Esophagus muscularis mucosa (tissue), 4 donors: ENCODE measurements around the gene TNP1. TPM values are rescaled to one million over a fixed set of nuclear protein-coding genes. Genes with fewer than 3 reads are reported as not detected.

Experiments
- DNase-seq: peaks from one replicate; pipeline ENCODE4 v3.0.0-alpha.2; 2017; ENCODE audit errors: extremely low spot score
- H3K27ac ChIP-seq, 4 donors: fragments of 200-600 bp; sonication (generic); replicated peaks in 1 of 4; 1 replicate in 3 of 4; 2 replicates in 1 of 4; pipeline ENCODE4 v1.5.1; 2016 to 2019; ENCODE audit warnings: mild to moderate bottlenecking in 1 of 4
- H3K27me3 ChIP-seq, 4 donors: fragments of 200-600 bp; sonication (generic); one replicate each; pipeline versions ENCODE4 v1.5.1 to v1.6.0; 2016 to 2019
- H3K36me3 ChIP-seq, 4 donors: fragments of 200-600 bp; sonication (generic); one replicate each; pipeline ENCODE4 v1.5.1; 2016 to 2019
- H3K4me1 ChIP-seq, 4 donors: fragments of 200-600 bp; sonication (generic); one replicate each; pipeline ENCODE4 v1.5.1; 2016 to 2019
- H3K4me3 ChIP-seq, 4 donors: fragments of 200-600 bp; sonication (generic); 1 replicate in 2 of 4; 2 replicates in 2 of 4; pipeline ENCODE4 v1.5.1; 2016 to 2019; ENCODE audit warnings: mild to moderate bottlenecking in 4 of 4, moderate library complexity in 1 of 4
- H3K9me3 ChIP-seq, 4 donors: fragments of 200-600 bp; sonication (generic); 1 replicate in 3 of 4; 2 replicates in 1 of 4; pipeline ENCODE4 v1.5.1; 2016 to 2019
- CTCF ChIP-seq, 3 experiments: fragments of 200-600 bp in 2 of 3; fragments of 450-650 bp in 1 of 3; sonication (generic) in 2 of 3; IDR thresholded peaks; one replicate each; pipeline ENCODE4 v1.5.1; 2017 to 2019; ENCODE audit warnings: antibody characterized with exemption in 3 of 3, mild to moderate bottlenecking in 2 of 3, moderate library complexity in 1 of 3
- EP300 ChIP-seq: sonication (generic); formaldehyde crosslinking; IDR thresholded peaks from one replicate; pipeline ENCODE4 v1.6.1; 2017; ENCODE audit warnings: antibody characterized with exemption
- POLR2A ChIP-seq: fragments of 450-650 bp; IDR thresholded peaks from one replicate; pipeline ENCODE4 v1.6.1; 2017; ENCODE audit warnings: antibody characterized with exemption, moderate library complexity, mild to moderate bottlenecking, low read depth
- POLR2AphosphoS5 ChIP-seq, 2 donors: sonication (generic); formaldehyde crosslinking; IDR thresholded peaks; one replicate each; pipeline ENCODE4 v1.6.1; 2017; ENCODE audit warnings: antibody characterized with exemption in 2 of 2
- WGBS: methylation state at CpG from one replicate; pipeline ENCODE4 v1.1.5; 2018; 5-methylcytosine and 5-hydroxymethylcytosine counted together
- intact Hi-C: fragments of 100-400 bp; cut with DNase I; formaldehyde crosslinking; loops from one replicate; pipeline ENCODE4 v1.15.1; 2023
- total RNA-seq, 4 donors: library from RNA; depleted of rRNA; stranded (reverse); fragments of >200 nt; gene quantifications; one replicate each; pipeline versions ENCODE4 v1.1.0 to v1.2.1, GENCODE V29; 2016

TNP1 gene
- total RNA-seq, 4 donors from 2014 or later = not detected

GRCh38 chr2:216860426-216861137 is 718 bp upstream of the TNP1 start:
- Histone ChIP-seq H3K4me1 (peaks cover 8 to 18% (median 13%) of the 10 kb centered on the region in 4 donors), H3K36me3 (no peaks in the 10 kb centered on the region), H3K9me3 (no peaks in the 10 kb centered on the region), H3K27me3 (no peaks in the 10 kb centered on the region), H3K27ac (no peak overlapping the region), H3K4me3 (no peak overlapping the region)
- TF ChIP-seq POLR2AphosphoS5 (IDR thresholded peaks at IDR 0.05) = no peak
- no peak for TF ChIP-seq POLR2A
- TF ChIP-seq CTCF (IDR thresholded peaks at IDR 0.05) = no peak
- TF ChIP-seq EP300 = no peak
- intact Hi-C loops = no loop called here
- no peak for DNase-seq
- whole genome bisulfite sequencing = 67% methylated on average over 2 of the region's 2 CpGs

- peaks cover 19 to 23% (median 20%) of the 10 kb centered on the region in 4 donors for H3K4me1 ChIP-seq
- no peaks in the 10 kb centered on the region for H3K9me3 ChIP-seq
- DNase-seq = no peak
- WGBS = 64% methylated on average over 3 of the region's 3 CpGs
- no peak overlapping the region for H3K27ac ChIP-seq
- H3K4me3 ChIP-seq = no peak overlapping the region
- no peak for TF ChIP-seq POLR2AphosphoS5 (IDR thresholded peaks at IDR 0.05)
- TF ChIP-seq CTCF (IDR thresholded peaks at IDR 0.05) = no peak
- H3K27me3 ChIP-seq = no peaks in the 10 kb centered on the region
- no peaks in the 10 kb centered on the region for H3K36me3 ChIP-seq
- intact Hi-C loops = no loop called here
Measured at GRCh38 chr2:216858312-216858711, 1.6 kb downstream of the TNP1 start.

DNA sequence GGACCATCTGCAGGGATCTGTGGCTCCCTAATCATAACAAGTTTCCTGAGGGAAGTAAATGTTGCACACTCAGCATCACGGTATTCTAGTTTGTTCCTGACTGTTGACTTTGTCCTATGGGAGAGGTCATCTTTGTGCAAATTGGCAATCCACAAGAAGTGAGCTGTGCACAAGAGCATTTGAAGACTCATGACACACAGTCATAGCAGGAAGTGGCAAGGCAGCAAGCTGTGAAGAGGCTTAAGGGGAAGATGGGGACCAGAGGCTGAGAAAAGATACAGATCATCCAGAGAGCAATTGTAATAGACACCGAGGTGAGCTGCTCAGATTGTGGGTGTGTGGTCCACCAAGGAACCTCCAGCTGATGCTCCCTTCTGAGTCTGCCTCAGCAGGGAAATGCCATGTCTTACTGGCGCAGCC is 2.7 kb downstream of the TNP1 start:
- peaks cover 15 to 20% (median 20%) of the 10 kb centered on the region in 4 donors for H3K4me1 ChIP-seq
- intact Hi-C loops = no loop called here
- no peaks in the 10 kb centered on the region for H3K36me3 ChIP-seq
- WGBS = 88% methylated on average over 3 of the region's 3 CpGs
- TF ChIP-seq EP300 = no peak
- no peak for TF ChIP-seq POLR2AphosphoS5 (IDR thresholded peaks at IDR 0.05)
- TF ChIP-seq CTCF (IDR thresholded peaks at IDR 0.05) = no peak
- no peak for TF ChIP-seq POLR2A
- DNase-seq = no peak
- no peaks in the 10 kb centered on the region for H3K9me3 ChIP-seq
- no peaks in the 10 kb centered on the region for H3K27me3 ChIP-seq
- H3K4me3 ChIP-seq = no peak overlapping the region
- H3K27ac ChIP-seq = no peak overlapping the region

DNA sequence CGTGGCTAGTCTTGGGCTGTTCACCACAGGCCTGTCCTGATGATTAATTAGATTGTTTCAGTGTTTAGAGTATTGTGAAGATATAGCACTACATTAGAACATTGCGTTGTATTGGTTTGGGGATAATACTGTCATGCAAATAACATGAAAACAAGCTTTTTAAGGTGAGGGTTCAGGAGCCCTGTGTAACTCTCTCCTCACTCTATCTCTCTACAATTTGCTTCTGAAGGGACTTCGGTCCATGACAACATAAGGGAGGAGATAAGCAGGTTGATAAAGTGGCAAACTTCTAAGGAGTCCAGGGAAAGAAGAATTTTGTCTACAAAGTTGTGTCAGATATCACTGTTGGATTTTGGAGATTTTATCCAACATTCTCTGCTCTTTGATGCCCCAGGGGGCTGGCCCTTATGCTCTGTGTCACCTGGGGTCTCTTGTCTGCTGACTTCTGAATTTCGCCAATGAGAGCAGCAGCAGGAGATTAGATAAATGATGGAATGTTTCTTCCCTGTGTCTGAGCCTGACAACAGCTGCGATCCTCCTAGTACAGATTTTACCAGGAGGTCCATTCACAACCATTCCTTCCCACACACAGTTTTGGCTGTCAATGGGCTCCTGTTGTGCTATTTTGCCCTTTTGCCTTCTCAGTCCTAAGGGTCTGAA is 3.3 kb downstream of the TNP1 start:
- H3K9me3 ChIP-seq = no peaks in the 10 kb centered on the region
- H3K4me3 ChIP-seq = no peak overlapping the region
- H3K27me3 ChIP-seq = no peaks in the 10 kb centered on the region
- no peak for DNase-seq
- H3K4me1 ChIP-seq = peaks cover 19 to 22% (median 20%) of the 10 kb centered on the region in 4 donors
- intact Hi-C loops = no loop called here
- H3K27ac ChIP-seq = no peak overlapping the region
- WGBS = 93% methylated on average over 5 of the region's 5 CpGs
- no peaks in the 10 kb centered on the region for H3K36me3 ChIP-seq
- no peak for TF ChIP-seq CTCF (IDR thresholded peaks at IDR 0.05)
